LHCN-M2 (cell line): ENCODE data around the gene CDRT4. TPM values are rescaled to one million over a fixed set of nuclear protein-coding genes. Genes with fewer than 3 reads are reported as not detected.
"Not testable (repeated sequence)": the region's sequence is repeated elsewhere in the genome, so short reads cannot be mapped to it uniquely, and the experiment has no call there.

Experiments used
- DNase-seq: peaks from one replicate; pipeline ENCODE4 v3.0.0-alpha.2; 2012; ENCODE audit warnings: low read depth
- polyA plus RNA-seq: library from polyadenylated mRNA; unstranded; fragments of >200 nt; gene quantifications from one replicate; pipeline ENCODE4 v1.2.1, GENCODE V29; 2012; ENCODE audit warnings: missing spikeins
- total RNA-seq: library from RNA; depleted of rRNA; stranded (reverse); fragments of >200 nt; gene quantifications from 2 replicates; pipeline ENCODE4 v1.2.3, GENCODE V29; 2014; rRNA removed

The CDRT4 gene
- not detected in 2 replicates for total RNA-seq
- polyA plus RNA-seq, result 0.40 TPM

DNA sequence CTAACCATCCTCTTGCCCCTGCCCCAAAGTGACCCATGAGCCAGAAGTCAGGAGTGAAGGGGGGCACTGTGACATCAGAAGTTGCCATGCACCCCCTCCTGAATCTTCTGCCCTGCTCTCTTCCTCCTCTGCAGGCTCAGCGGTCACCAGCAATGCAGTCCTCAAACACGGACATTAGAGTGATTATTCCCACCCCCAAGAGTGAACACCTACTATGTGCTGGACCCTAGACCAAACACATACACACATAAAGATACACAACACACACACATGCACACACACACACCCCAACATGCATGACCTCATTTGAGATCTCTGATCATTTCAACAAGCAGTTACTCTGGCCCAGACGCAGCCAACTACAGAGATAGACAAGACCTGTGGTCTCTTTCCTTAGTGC is at the start of gene CDRT4:
Gene CDRT4 (minus strand): TSS at position 30 of the 400 bp plus-strand sequence. CDS start 27,383 bp downstream, outside the sequence.
- DNase-seq, result no peak

DNA sequence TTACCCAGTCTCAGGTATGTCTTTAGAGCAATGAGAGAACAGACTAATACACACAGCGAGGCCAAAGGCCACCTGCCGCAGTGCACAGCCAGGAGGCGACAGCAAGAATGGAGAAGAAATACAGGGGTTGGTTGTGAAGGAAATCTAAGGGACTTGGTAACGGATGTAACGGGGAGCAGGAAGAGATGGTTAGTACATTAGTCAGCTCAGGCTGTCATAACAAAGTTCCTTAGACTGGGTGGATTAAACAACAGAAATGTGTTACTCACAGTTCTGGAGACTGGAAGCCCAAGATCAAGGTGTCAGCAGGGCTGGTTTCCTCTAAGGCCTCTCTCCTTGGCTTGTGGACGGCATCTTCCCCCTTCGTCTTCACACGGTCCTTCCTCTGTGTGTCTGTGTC is 48.7 kb upstream of the CDRT4 start:
- peak; percentile 67 for DNase-seq

DNA sequence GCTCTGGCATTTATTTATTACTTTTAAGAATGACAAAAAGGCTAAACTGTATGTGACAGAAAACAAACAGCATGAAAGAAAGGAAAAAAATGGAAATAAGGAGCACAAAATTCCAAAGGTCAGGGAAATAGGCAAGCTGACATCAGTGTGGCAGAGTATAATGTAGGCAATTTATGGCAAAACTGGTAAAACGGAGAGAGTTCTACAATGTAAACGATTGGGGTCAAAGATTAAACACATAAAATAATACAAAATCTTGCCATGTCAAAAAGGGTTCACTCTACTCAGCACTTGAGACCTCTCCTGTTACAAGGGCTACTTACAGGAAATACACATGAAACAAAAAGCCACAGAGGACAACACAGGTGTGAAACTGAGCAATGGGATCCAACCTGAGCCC is 47.0 kb upstream of the CDRT4 start:
- no peak for DNase-seq

DNA sequence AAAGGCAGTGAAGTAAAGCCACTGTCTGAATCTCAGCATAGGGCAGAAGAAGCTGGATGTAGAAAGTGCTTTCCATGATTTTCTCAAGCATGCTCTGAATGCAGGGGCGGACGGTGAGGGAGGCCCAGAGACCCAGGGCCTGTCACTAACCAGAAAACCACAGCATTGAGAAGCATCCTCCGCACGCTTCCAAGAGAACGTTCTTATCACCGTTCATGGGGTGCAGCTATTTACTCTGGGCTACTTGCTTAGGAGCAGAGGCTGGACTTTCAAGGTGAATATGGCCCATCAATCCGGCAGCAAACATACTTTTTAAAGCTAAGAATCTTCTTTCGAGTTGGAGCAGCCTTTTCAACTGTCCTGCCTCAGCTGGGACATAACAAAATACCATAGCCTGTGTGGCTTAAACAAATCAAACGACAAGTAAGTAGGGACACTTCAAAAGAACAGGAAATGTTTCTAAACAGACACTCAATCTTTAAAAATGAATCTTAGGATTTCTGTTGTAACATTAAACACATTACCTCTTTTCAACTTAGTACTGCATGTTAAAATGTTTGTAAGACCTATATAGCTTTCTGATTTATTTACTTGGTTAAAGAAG is 46.5 kb upstream of the CDRT4 start:
- no peak for DNase-seq

DNA sequence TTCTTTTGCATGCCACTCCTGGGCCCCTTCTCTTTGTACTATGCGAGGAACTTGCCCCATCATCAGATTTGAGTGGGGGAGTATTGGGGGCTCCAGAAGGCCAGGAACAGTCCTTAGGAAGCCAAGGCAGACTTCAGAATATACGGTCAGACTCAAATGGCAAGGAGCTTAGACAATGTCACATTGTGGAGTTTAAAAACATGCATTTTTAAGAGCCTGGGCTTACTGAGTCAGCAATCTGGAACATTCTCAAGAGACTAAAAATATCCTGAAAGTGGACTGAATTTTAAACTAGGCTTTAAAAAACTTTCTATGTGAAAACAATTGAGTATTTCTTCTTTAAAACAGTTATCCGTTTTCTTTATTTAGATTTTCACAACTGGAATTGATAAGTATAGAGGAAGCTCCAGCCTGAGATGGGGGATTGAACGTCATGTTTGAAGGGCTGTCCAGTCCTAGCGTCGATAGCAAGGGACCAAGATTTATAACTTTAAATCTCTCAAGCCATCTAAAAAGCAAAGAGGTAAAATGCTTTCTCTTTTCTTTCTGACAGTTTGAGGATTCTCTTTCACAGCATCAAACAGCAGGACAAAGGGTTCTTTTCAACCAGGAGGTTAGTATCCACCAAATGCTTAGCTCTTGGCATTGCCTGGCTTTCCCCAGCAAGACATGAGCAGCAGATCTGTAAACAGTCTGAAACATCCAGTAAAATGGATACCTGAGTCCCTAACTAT is 45.8 kb upstream of the CDRT4 start:
- peak; percentile 24 for DNase-seq

DNA sequence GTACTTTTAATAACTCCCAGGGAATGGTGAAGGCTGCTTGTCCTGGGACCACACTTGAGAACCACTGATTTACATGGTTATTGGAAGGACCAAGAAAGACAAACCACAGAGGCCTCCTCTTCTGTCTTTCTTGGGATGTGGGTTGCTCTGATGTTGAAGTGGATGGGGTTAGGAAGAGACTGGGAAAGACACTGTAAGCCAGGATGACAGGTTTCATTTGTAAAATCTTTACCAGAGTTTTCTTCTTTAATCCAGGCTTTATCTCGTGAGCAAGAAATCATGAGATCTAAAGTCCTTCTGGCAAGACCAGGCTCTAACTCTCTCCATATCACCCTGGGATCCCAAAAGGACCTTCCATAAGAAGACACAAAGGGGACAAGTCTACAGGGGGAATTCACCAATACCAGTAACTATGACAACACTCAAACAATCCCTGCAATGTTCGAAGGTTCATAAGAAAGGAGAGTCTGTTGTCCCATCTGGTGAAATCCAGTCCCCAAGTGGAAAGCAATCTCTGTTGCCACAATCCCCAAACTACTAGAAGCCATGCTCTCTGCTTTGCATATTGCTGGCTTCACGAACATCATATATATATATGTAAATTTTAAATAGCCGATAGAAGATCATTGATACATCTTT is 44.8 kb upstream of the CDRT4 start:
- no peak for DNase-seq

DNA sequence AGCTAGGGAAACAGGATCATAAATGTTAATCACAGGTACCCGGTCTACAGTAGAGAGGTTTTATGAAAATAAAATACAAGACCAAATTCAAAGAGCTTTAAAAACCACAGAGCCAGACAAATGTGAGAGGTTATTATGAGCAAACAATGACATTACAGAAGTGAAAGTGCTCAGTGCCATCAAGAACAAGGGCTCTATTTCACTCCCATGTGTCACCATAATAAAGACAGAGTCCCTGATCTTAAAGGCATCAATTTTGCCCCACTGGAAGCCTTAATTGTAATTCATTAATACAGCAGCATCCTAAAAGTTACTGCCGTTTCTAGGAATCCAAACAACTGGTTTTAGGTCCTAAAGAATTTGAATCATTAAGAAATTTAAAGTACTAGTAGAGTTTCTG is 43.7 kb upstream of the CDRT4 start:
- no peak for DNase-seq

DNA sequence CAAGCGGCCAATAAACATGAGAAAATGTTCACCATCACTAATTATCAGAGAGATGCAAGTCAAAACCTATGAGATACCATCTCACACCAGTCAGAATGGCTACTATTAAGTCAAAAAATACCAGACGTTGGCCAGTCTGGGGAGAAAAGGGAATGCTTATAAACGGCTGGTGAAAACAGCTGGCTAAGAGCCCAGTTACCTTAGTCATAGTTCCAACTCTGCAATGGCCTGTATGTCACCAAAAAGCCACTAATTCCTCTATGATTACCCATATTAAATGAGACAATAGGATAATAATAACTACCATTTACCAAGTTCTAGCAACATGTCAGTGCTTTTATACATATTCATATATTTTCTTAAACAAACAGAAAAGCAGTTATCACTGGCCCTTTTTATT is 42.9 kb upstream of the CDRT4 start:
- peak; percentile 77 for DNase-seq

DNA sequence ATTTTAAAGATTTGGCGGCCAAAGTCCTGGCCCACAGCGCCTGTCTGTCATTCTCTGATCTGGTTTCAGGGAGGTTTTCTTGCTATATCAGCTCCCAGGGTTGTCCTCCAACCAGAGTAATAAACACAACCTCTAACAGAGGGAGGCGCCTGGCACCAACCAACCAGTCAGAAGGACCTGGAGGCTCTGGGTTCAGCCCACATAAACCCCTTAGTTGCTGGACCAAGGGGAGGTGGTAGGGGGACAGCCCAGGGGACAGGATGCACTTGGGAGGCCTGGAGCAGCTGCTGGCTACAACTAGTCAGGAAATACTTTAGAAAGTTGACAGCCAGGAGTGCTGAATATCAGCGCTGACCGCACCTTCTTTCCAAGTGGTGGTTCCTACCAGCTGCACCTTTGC is 41.7 kb upstream of the CDRT4 start:
- no peak for DNase-seq

DNA sequence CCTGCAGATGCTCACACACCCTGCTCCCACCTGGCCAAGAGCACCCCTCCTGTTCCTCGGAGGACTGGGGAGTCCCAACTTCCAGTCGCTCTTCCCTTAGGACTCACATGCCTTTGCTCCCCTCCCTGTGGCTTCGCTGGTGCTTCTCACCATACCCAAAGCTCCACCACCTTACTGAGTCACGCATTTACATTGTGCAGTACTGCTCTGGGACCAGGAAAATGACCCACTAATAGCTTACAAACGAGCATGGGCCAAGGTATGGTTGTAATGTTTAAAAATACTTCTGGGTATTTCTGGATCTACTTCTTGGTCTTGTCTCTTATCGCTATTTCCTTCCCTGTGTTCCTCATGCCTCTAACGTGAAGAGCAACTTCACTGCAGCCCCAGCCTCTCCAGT is 41.0 kb upstream of the CDRT4 start:
- DNase-seq, result no peak

DNA sequence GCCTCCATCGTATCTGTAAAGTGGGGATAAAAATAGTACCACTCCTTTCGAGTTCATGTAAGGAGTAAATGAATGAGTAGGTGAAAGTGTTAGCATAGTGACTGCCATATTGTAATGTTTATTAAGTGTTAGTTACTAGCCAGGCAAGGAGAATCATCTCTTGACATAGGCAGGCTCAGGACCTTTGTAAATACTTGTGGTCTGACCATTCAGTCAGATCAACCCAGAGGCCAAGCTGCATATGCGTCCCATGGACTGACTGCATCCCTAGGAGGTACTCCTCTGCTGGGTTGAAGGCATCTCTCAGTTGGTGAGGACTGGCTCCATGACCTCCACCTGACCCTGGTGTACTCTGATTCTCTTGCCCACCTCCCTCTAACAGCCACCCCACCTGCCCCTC is 40.5 kb upstream of the CDRT4 start:
- DNase-seq, result no peak

DNA sequence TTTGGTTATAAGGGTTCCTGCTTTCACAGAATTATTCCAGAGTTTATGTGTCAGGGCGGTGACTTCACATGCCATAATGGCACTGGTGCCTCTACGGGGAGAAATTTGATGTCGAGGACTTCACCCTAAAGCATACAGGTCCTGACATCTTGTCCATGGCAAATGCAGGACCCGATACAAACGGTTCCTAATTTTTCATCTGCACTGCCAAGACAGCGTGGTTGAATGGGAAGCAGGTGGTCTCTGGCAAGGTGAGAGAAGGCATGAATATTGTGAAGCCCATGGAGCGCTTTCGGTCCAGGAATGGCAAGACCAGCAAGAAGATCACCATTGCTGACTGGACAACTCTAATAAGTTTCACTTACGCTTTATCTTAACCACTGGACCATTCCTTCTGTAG is 39.6 kb upstream of the CDRT4 start:
- DNase-seq, result no peak

DNA sequence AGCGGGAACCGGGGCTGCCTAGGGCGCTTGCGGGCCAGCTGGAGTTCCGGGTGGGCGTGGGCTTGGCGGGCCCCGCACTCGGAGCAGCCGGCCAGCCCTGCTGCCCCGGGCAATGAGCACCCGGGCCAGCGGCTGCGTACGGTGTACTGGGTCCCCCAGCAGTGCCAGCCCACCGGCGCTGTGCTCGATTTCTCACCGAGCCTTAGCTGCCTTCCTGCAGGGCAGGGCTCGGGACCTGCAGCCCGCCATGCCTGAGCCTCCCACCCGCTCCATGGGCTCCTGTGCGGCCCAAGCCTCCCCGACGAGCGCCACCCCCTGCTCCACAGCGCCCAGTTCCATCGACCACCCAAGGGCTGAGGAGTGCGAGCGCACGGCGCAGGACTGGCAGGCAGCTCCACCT is 38.3 kb upstream of the CDRT4 start:
- DNase-seq, result not testable (repeated sequence)

DNA sequence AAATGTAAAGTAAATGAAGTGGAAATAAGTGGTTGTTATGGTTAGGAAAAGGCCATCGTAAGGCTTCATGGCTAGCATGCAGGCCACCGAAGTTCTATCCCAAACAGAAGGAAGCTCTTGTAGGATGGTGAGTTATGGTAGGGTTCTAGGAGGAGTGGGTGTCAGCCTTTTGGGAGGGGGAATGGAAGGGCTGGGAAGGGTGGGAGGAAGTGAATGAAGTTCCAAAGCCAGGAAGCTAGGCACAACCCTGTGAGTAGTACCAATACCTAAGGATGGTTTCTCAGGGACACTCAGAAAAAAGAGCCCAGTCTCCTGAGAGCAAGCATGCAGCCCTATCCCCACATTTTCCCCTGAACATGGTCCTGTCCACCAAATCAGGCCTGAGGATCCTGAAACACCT is 36.3 kb upstream of the CDRT4 start:
- no peak for DNase-seq

DNA sequence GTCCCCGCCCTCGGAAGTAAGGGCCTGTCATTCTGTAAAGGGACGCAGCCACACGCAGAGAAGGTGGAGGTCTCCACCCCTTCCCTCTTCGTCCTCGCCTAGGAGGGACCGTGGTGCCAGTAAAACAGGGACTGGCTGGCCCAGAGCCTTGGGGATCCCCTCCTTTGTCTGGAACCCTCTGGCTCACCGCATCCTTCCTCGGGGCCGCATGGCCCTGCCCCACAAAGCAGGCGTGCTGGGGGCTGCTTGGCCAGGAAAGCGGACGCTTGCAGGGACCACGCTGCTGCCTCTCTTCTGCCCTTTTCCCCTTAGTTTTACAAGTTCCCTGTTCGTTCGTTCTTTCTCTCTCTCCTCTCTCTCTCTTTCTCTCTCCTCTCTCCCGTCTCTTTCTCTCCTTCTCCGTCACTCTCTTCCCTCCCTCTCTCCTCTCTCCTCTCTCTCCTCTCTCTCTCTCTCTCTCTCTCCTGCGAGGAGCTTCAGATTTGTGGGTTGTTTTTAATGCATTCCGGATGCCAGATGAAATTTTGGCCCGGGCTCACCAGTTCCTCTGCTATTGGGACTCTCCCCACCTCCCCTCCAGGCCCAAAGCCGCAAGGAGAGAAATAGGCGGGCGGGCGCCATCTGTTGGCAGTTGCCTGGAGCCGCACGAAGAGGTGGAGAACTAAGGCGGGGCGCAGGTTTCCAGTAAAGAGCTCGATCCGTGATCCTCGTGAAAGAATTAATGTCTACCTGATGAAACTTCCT is 35.1 kb upstream of the CDRT4 start:
- DNase-seq, result peak; percentile 83

DNA sequence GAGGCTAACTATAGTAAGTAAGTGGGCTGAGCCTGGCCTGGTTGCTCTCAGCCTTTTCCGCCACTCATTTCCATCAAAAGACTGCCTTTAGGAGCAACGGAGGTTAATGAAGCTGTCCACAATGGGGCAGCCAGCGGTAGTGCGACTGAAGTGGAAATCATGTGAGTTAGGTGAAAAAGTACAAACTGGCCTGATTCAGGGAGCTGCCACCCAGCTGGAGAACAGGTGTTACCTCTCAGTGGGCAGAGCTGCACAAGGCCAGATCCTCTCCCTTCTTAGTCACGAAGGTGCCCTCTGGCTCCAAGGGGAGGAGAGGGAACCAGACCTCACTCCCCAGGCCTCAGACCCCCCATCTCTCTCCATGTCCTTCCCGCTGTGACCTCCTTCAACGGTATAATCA is 34.4 kb upstream of the CDRT4 start:
- no peak for DNase-seq

DNA sequence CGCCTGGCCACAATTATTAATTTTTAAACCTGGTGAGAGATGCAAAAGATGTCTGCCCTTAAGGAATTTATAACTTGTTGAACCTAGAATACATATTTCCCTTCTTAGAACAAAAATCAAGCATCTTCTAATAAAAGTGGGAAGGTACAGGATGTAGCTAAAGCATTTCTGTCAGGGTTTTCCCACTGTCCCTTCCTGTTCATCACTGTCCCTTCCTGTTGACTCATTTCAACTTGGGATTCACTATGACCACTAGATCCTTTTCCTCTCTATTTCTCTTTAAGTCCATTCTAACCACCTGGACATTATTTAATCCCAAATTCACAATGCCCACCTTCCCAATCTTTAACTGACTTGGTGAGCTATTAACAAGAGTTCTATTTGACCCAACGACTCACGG is 33.9 kb upstream of the CDRT4 start:
- DNase-seq, result no peak

DNA sequence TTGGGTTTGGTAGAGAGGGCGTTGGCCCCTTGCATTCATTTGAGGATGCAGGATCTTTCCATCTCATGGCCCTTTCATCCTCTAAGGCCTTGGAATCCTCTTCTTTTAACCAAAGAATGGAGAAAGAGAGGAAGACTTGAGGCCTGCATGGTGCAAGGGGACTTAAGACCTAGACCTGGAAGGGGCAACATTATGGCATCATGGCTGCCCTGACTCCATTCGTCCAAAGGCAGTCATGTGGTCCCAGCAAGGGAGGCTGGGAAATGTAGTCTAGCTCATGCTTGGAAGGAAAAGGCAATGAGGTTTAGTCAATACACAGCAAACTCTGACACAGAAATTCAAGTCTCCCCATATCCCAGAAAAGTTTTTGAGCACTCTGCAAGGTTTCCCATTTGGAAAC is 30.7 kb upstream of the CDRT4 start:
- DNase-seq, result peak; percentile 20

DNA sequence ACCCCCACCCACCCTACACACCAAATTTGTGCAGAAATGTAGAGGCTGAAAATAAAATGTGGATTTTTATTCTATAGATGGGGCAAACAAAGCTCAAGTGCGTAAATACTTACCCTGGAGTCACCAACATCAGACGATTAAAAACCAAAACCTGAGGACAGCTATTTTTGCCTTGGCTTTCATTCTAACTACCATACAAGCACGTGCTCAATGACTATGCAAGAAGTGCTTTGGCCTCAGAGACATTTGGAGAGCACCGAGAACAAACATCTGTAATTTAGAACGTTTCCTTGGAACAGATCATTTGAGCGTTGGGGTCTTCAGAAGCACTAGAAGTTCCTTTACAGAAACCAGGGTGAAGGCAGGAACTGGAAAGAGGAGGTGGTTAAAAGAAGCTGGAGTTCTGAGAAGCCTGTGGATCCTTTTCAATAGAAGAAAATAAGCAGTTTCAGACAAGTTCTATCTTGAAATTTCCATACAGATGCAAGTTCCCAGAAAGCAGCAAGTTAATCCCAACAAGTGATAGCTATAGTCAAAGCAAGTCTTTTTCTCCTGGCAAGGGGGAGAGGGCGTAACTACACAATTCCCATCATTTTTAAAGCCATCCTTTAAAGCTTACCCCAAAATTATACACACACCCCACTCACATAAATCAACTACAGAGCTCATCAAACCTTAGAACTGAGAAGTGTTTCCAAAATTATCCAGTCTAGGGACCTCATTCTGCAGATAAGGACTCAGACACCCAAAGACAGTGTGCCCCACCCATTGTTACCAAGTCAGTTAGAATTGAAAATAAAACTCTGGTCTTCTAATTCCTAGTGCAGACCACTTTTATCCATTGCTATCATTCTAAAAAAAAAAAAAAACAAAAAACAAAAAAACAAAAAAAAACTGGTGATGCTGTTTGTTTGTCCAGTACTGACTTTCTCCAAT is 29.6 kb upstream of the CDRT4 start:
- no peak for DNase-seq

DNA sequence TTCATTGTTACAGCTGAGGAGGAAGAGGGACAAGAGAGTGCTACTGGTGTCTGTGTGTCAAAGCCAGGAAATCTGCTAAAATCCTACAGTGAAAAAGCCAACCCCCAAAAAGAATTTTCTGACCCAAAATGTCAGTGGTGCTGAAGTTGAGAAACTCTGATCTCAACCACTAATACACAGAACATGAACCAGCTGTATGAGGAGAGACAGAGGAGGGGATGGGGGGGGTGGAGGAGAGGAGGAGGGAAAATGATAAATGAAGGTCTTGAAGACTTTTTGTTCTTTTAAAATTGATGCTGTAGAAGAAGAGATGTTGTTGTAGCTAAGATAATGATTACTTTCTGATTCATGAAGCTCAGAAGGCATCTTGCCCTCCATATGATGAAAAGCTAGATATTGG is 27.4 kb upstream of the CDRT4 start:
- DNase-seq, result no peak

DNA sequence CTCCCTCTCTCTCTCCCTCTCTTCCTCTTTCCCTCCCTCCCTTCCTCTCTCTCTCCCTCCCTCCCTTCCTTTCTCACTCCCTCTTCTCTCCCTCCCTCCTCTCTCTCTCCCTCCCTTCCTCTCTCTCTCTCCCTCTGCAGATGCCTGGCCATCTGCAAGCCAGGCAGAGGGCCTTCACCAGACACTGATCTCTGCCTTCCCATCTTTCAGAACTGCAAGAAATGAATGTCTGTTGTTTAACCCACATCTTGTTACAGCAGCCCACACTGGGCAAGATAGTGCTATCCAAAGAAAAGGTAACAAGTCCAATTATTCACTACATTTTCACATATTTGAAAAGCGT is 26.2 kb upstream of the CDRT4 start:
- no peak for DNase-seq
